Naive thymus-derived CD4-positive, alpha-beta T cell (primary cell): ENCODE results near the gene IGSF9B. TPM values are rescaled to one million over a fixed set of nuclear protein-coding genes. Genes with fewer than 3 reads are reported as not detected.

Experiments
- ATAC-seq: fragments of 150-1000 bp; cut with Tn5 transposase; 2 replicates; pipeline ENCODE4 v1.10.0; 2021; ENCODE audit warnings: mild to moderate bottlenecking, moderate library complexity
- CTCF ChIA-PET: fragments of 350-600 bp; sonication (Branson Sonifier 250); formaldehyde crosslinking; loops from one replicate; lab custom pipeline; 2021; ENCODE audit warnings: antibody characterized with exemption; lab: Charles Lee
- POLR2A ChIA-PET: fragments of 350-600 bp; sonication (Branson Sonifier 250); formaldehyde crosslinking; loops from one replicate; lab custom pipeline; 2021; ENCODE audit warnings: antibody characterized with exemption, inconsistent platforms; lab: Charles Lee
- DNase-seq, 9 donors: peaks; one replicate each; pipeline versions ENCODE4 v3.0.0 to v3.0.0-alpha.2; 2020 to 2022; ENCODE audit warnings: mixed read lengths in 1 of 9
- H3K27ac ChIP-seq: one replicate; pipeline ENCODE4 v1.7.0; 2013; ENCODE audit warnings: mild to moderate bottlenecking, low read depth, low read length, moderate library complexity
- H3K27me3 ChIP-seq, 2 donors: one replicate each; pipeline ENCODE4 v1.7.0; 2013; ENCODE audit warnings: low read length in 2 of 2, mild to moderate bottlenecking in 2 of 2, moderate library complexity in 2 of 2; ENCODE audit not compliant: control insufficient read depth in 2 of 2, insufficient read depth in 2 of 2
- H3K36me3 ChIP-seq, 3 experiments: 1 replicate in 2 of 3; 2 replicates in 1 of 3; pipeline ENCODE4 v1.7.0; 2013; ENCODE audit warnings: low read length in 3 of 3, mild to moderate bottlenecking in 3 of 3, moderate library complexity in 1 of 3; ENCODE audit not compliant: insufficient read depth in 3 of 3, control insufficient read depth in 2 of 3
- H3K4me1 ChIP-seq, 2 donors: one replicate each; pipeline ENCODE4 v1.7.0; 2013; ENCODE audit warnings: low read length in 2 of 2, mild to moderate bottlenecking in 2 of 2, moderate library complexity in 1 of 2; ENCODE audit not compliant: control insufficient read depth in 2 of 2, insufficient read depth in 2 of 2
- H3K4me3 ChIP-seq: 2 replicates; pipeline ENCODE4 v1.7.0; 2013; ENCODE audit warnings: mild to moderate bottlenecking, low read length
- H3K9me3 ChIP-seq, 3 experiments: 1 replicate in 2 of 3; 2 replicates in 1 of 3; pipeline ENCODE4 v1.7.0; 2013; ENCODE audit warnings: low read length in 3 of 3; ENCODE audit not compliant: control insufficient read depth in 2 of 3
- H3K27ac Mint-ChIP-seq, 9 donors: one replicate each; pipeline ENCODE4 v1.8.0; 2020 to 2022; ENCODE audit warnings: mixed read lengths in 9 of 9, mild to moderate bottlenecking in 8 of 9, moderate library complexity in 5 of 9, inconsistent platforms in 2 of 9
- H3K27me3 Mint-ChIP-seq, 5 donors: one replicate each; pipeline ENCODE4 v1.8.0; 2021 to 2022; ENCODE audit warnings: mixed read lengths in 5 of 5, mild to moderate bottlenecking in 1 of 5
- H3K36me3 Mint-ChIP-seq, 5 donors: one replicate each; pipeline ENCODE4 v1.8.0; 2020 to 2022; ENCODE audit warnings: mixed read lengths in 5 of 5, mild to moderate bottlenecking in 3 of 5, inconsistent platforms in 1 of 5
- H3K4me1 Mint-ChIP-seq, 7 donors: one replicate each; pipeline ENCODE4 v1.8.0; 2020 to 2022; ENCODE audit warnings: mixed read lengths in 7 of 7, mild to moderate bottlenecking in 3 of 7, inconsistent platforms in 1 of 7
- H3K4me3 Mint-ChIP-seq, 10 donors: one replicate each; pipeline ENCODE4 v1.8.0; 2020 to 2022; ENCODE audit warnings: mild to moderate bottlenecking in 10 of 10, mixed read lengths in 10 of 10, moderate library complexity in 6 of 10, inconsistent platforms in 2 of 10
- H3K9me3 Mint-ChIP-seq, 11 donors: one replicate each; pipeline ENCODE4 v1.8.0; 2020 to 2022; ENCODE audit warnings: mixed read lengths in 11 of 11, mild to moderate bottlenecking in 4 of 11, inconsistent platforms in 1 of 11, moderate library complexity in 1 of 11
- intact Hi-C, 2 donors: fragments of 100-400 bp; cut with micrococcal nuclease; formaldehyde crosslinking; loops; one replicate each; pipeline ENCODE4 v1.15.1; 2023
- polyA plus RNA-seq, 2 donors: library from polyadenylated mRNA; unstranded; fragments of 300-500 nt; fragmentation: Illumina TruSeq; gene quantifications; one replicate each; pipeline ENCODE4 v1.2.3, GENCODE V29; 2021
- total RNA-seq, 6 experiments: library from RNA in 5 of 6; stranded (reverse) in 5 of 6; gene quantifications; 1 replicate in 5 of 6; 2 replicates in 1 of 6; pipeline ENCODE4 v1.2.3 and lab custom pipeline; 2021 to 2026

IGSF9B gene
- total and polyA plus RNA-seq, 7 experiments from 2014 or later: 1.2 to 155 (median 19.3) TPM

GRCh38 chr11:133922078-133922870 lies 34.5 kb downstream of the IGSF9B start:
- intact Hi-C loops: no loop called here
- Histone ChIP-seq H3K4me3 (no peak overlapping the region), H3K9me3 (no peaks in the 10 kb centered on the region), H3K4me1 (no peaks in the 10 kb centered on the region), H3K27ac (no peak overlapping the region), H3K36me3 (peaks cover 0 to 40% (median 0%) of the 10 kb centered on the region in 3 experiments), H3K27me3 (no peaks in the 10 kb centered on the region)
- Mint-ChIP-seq H3K27me3 (peaks cover 0 to 4% (median 0%) of the 10 kb centered on the region in 5 donors), H3K36me3 (peaks cover 7 to 24% (median 19%) of the 10 kb centered on the region in 5 donors), H3K4me1 (peaks cover 0 to 14% (median under 1%) of the 10 kb centered on the region in 7 donors), H3K27ac (no peak overlapping the region), H3K4me3 (peak overlapping the region in 2 of 10 donors; percentile 13 to 31), H3K9me3 (no peaks in the 10 kb centered on the region)
- CTCF ChIA-PET: no interaction called here
- ATAC-seq: no peak
- POLR2A ChIA-PET: no interaction called here
- no peak for DNase-seq

GRCh38 chr11:133921513-133921912 lies 35.3 kb downstream of the IGSF9B start:
- no peak overlapping the region for H3K4me3 ChIP-seq
- ATAC-seq: no peak
- no peak for DNase-seq
- Mint-ChIP-seq H3K4me1 (peaks cover 0 to 14% (median 0%) of the 10 kb centered on the region in 7 donors), H3K36me3 (peaks cover 7 to 25% (median 19%) of the 10 kb centered on the region in 5 donors), H3K27ac (no peak overlapping the region), H3K9me3 (no peaks in the 10 kb centered on the region), H3K27me3 (peaks cover 0 to 4% (median 0%) of the 10 kb centered on the region in 5 donors), H3K4me3 (peak overlapping the region in 3 of 10 donors; percentile 22 to 31 (median 26))
- ChIA-PET CTCF (no interaction called here), POLR2A (no interaction called here)
- H3K36me3 ChIP-seq: peaks cover 0 to 40% (median 0%) of the 10 kb centered on the region in 3 experiments
- no peaks in the 10 kb centered on the region for H3K4me1 ChIP-seq
- no peaks in the 10 kb centered on the region for H3K27me3 ChIP-seq
- intact Hi-C loops: no loop called here
- no peaks in the 10 kb centered on the region for H3K9me3 ChIP-seq
- no peak overlapping the region for H3K27ac ChIP-seq

GRCh38 chr11:133921026-133921425 lies 35.7 kb downstream of the IGSF9B start:
- H3K4me1 ChIP-seq: no peaks in the 10 kb centered on the region
- intact Hi-C loops: no loop called here
- no peaks in the 10 kb centered on the region for H3K9me3 ChIP-seq
- Mint-ChIP-seq H3K9me3 (no peaks in the 10 kb centered on the region), H3K27me3 (peaks cover 0 to 4% (median 0%) of the 10 kb centered on the region in 5 donors), H3K27ac (no peak overlapping the region), H3K4me1 (peaks cover 0 to 14% (median 2%) of the 10 kb centered on the region in 7 donors), H3K36me3 (peaks cover 7 to 29% (median 20%) of the 10 kb centered on the region in 5 donors), H3K4me3 (peak overlapping the region in 2 of 10 donors; percentile 22 to 31)
- DNase-seq (no peak), ATAC-seq (no peak)
- POLR2A ChIA-PET: no interaction called here
- peaks cover 0 to 37% (median 0%) of the 10 kb centered on the region in 3 experiments for H3K36me3 ChIP-seq
- H3K4me3 ChIP-seq: no peak overlapping the region
- H3K27me3 ChIP-seq: no peaks in the 10 kb centered on the region
- CTCF ChIA-PET: no interaction called here
- H3K27ac ChIP-seq: no peak overlapping the region

- ChIA-PET POLR2A (interaction anchor here (1.1 kb wide), 1 partner anchor 28 kb away, joined by 3 read pairs; no protein-coding TSS in a partner anchor), CTCF (no interaction called here)
- ATAC-seq: no peak
- DNase-seq: no peak
- no peaks in the 10 kb centered on the region for H3K4me1 ChIP-seq
- peak overlapping the region in 3 of 10 donors; percentile 65 to 80 (median 79) for H3K4me3 Mint-ChIP-seq
- no peak overlapping the region for H3K27ac ChIP-seq
- no peak overlapping the region for H3K4me3 ChIP-seq
- no peak overlapping the region for H3K27ac Mint-ChIP-seq
- peaks cover 0 to 4% (median 0%) of the 10 kb centered on the region in 5 donors for H3K27me3 Mint-ChIP-seq
- peaks cover 5 to 31% (median 17%) of the 10 kb centered on the region in 5 donors for H3K36me3 Mint-ChIP-seq
- peaks cover 0 to 14% (median 4%) of the 10 kb centered on the region in 7 donors for H3K4me1 Mint-ChIP-seq
- no peaks in the 10 kb centered on the region for H3K27me3 ChIP-seq
- no peaks in the 10 kb centered on the region for H3K9me3 Mint-ChIP-seq
- peaks cover 0 to 30% (median 0%) of the 10 kb centered on the region in 3 experiments for H3K36me3 ChIP-seq
- H3K9me3 ChIP-seq: no peaks in the 10 kb centered on the region
- intact Hi-C loops: no loop called here
Observed at GRCh38 chr11:133920109-133920990, 36.4 kb downstream of the IGSF9B start.

GRCh38 chr11:133919330-133920108 lies 37.2 kb downstream of the IGSF9B start:
- peaks cover 5 to 31% (median 17%) of the 10 kb centered on the region in 5 donors for H3K36me3 Mint-ChIP-seq
- no peaks in the 10 kb centered on the region for H3K9me3 ChIP-seq
- H3K27me3 Mint-ChIP-seq: peaks cover 0 to 4% (median 0%) of the 10 kb centered on the region in 5 donors
- peak overlapping the region in 7 of 10 donors; percentile 23 to 80 (median 76) for H3K4me3 Mint-ChIP-seq
- peaks cover 0 to 14% (median 4%) of the 10 kb centered on the region in 7 donors for H3K4me1 Mint-ChIP-seq
- no peak overlapping the region for H3K27ac ChIP-seq
- H3K27ac Mint-ChIP-seq: no peak overlapping the region
- ChIA-PET POLR2A (interaction anchor here (1.1 kb wide), 1 partner anchor 29 kb away, joined by 3 read pairs; no protein-coding TSS in a partner anchor), CTCF (no interaction called here)
- H3K9me3 Mint-ChIP-seq: no peaks in the 10 kb centered on the region
- ATAC-seq (no peak), DNase-seq (peak in 3 of 9 donors; percentile 13 to 22 (median 15))
- intact Hi-C loops: no loop called here
- H3K4me1 ChIP-seq: no peaks in the 10 kb centered on the region
- H3K4me3 ChIP-seq: no peak overlapping the region
- peaks cover 0 to 23% (median 0%) of the 10 kb centered on the region in 3 experiments for H3K36me3 ChIP-seq
- H3K27me3 ChIP-seq: no peaks in the 10 kb centered on the region
